Hippocampal formation (tissue), 2 donors: ENCODE measurements around the gene ACAD11.
"Not testable (repeated sequence)": the region's sequence is repeated elsewhere in the genome, so short reads cannot be mapped to it uniquely, and the experiment has no call there.

Experiments used
- DNase-seq, 2 donors: peaks; one replicate each; lab custom pipeline; 2025; lab: John Stamatoyannopoulos, UW

Gene ACAD11

GRCh38 chr3:132597660-132598059, 61.9 kb downstream of the ACAD11 start:
- DNase-seq, result no peak

- no peak for DNase-seq
Measured at GRCh38 chr3:132596816-132597433, 62.7 kb downstream of the ACAD11 start, which contains the start of gene ACKR4. TSS of gene ACKR4 (plus strand) at chr3:132597270. CDS start at chr3:132600398, 3,128 bp downstream.

- DNase-seq, result no peak
Measured at GRCh38 chr3:132596326-132596725, 63.3 kb downstream of the ACAD11 start.

- no peak for DNase-seq
Measured at GRCh38 chr3:132595014-132595413, 64.6 kb downstream of the ACAD11 start.

GRCh38 chr3:132594498-132594897, 65.1 kb downstream of the ACAD11 start:
- DNase-seq, result no peak

GRCh38 chr3:132593947-132594323, 65.7 kb downstream of the ACAD11 start:
- no peak for DNase-seq

GRCh38 chr3:132593241-132593946, 66.2 kb downstream of the ACAD11 start:
- no peak for DNase-seq

GRCh38 chr3:132592216-132592615, 67.4 kb downstream of the ACAD11 start:
- DNase-seq, result no peak

GRCh38 chr3:132587401-132587800, 72.2 kb downstream of the ACAD11 start:
- no peak for DNase-seq

GRCh38 chr3:132573797-132574211, 85.8 kb downstream of the ACAD11 start:
- no peak for DNase-seq

GRCh38 chr3:132570016-132570415, 89.6 kb downstream of the ACAD11 start:
- DNase-seq, result no peak

- DNase-seq, result no peak
Measured at GRCh38 chr3:132569580-132569979, 90.0 kb downstream of the ACAD11 start.

- no peak for DNase-seq
Measured at GRCh38 chr3:132569153-132569552, 90.5 kb downstream of the ACAD11 start.

GRCh38 chr3:132568422-132568821, 91.2 kb downstream of the ACAD11 start:
- no peak for DNase-seq

- no peak for DNase-seq
Measured at GRCh38 chr3:132564070-132564465, 95.5 kb downstream of the ACAD11 start.

- DNase-seq, result no peak
Measured at GRCh38 chr3:132563420-132564069, 96.1 kb downstream of the ACAD11 start.

GRCh38 chr3:132561003-132561402, 98.6 kb downstream of the ACAD11 start:
- no peak for DNase-seq

- DNase-seq, result no peak
Measured at GRCh38 chr3:132556508-132557159, 103.0 kb downstream of the ACAD11 start.

GRCh38 chr3:132556036-132556386, 103.6 kb downstream of the ACAD11 start:
- not testable (repeated sequence) for DNase-seq

GRCh38 chr3:132555306-132556035, 104.1 kb downstream of the ACAD11 start:
- DNase-seq, result no peak

GRCh38 chr3:132554437-132554836, 105.2 kb downstream of the ACAD11 start:
- peak in 1 of 2 donors; percentile 5 for DNase-seq

GRCh38 chr3:132553826-132554225, 105.8 kb downstream of the ACAD11 start:
- DNase-seq, result no peak
